GM12891 (cell line): ENCODE results near the gene ACAD10.

Source experiments
- PAX5 ChIP-seq: IDR thresholded peaks from 2 replicates; pipeline ENCODE4 v1.6.1; 2011; ENCODE audit warnings: low read length, moderate library complexity, mild to moderate bottlenecking; ENCODE audit not compliant: insufficient read depth, severe bottlenecking
- POLR2A ChIP-seq: IDR thresholded peaks from 2 replicates; pipeline ENCODE4 v1.6.1; 2011; ENCODE audit warnings: low read depth, low read length, control low read depth
- POLR2AphosphoS5 ChIP-seq: IDR thresholded peaks from 2 replicates; pipeline ENCODE4 v1.6.1; 2011; ENCODE audit warnings: low read depth, low read length, control low read depth
- POU2F2 ChIP-seq: IDR thresholded peaks from 2 replicates; pipeline ENCODE4 v1.6.1; 2011; ENCODE audit warnings: low read depth, mild to moderate bottlenecking, control low read depth, low read length, moderate library complexity
- SPI1 ChIP-seq: IDR thresholded peaks from 2 replicates; pipeline ENCODE4 v1.6.1; 2011; ENCODE audit warnings: low read depth, low read length, control low read depth
- TAF1 ChIP-seq: IDR thresholded peaks from 2 replicates; pipeline ENCODE4 v1.6.1; 2011; ENCODE audit warnings: low read depth, low read length, control low read depth

DNA sequence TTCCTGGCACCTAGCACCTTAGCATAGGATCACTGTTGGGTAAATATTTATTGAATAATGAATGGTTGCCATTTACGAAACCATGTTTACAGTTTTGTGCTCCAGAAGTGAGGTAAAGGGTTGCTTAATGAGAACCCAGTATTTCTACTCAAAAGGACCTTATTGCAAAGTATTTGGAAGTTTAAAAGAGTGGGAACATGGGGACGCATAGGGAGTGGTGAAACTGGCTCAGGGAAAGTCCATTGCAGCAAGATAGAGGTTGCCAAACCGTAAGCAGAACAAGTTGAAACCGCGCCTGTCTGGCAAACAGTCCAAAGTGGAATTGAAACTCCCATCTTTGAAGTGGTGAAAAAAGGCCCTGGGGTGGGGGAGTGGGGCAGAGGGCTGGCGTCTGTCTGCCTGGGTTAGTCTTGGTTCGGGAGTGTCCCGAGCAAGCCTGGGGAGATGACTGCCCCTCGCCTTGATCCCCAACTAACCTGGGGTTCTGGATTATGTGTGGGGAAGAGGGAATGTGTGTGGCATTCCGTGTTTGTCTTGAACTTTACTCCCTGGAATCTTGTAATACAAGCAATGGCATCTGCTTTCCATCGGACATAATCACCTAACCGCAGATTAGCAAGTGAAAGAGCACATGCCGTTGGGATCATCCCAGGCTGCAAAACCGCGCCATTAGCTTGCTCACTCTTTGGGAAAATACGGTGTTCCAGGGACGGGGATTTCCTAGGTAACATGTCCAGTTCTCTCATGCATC, 88.1 kb downstream of the ACAD10 start:
- TF ChIP-seq POLR2A (no peak), POLR2AphosphoS5 (no peak), POU2F2 (no peak), TAF1 (no peak), PAX5 (no peak), SPI1 (peak; percentile 84)
